ENCODE measurements around the gene EXOC4.

The EXOC4 gene

DNA sequence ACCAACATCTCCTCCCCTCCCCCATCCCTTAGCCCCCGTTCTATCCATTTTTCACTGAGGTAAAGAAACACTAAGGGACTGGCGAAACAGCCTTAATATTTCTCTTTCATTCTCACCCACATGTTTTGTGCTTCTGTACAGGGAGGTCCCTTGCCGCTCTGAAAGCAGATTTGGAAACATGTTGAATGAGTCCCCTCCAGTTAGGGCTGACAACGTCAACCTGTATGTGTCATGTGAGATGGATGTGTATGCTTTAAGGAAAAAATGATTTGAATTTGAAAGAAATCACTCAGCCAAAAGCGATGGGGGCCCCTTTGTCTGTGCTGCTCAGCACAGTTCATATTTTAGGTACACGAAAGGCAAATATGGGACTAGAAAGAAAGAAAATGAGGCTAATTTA is 560.0 kb downstream of the EXOC4 start:
- in situ Hi-C loops (cut with HindIII; ENCODE audit: low sequenced_read_pairs): no loop called here

DNA sequence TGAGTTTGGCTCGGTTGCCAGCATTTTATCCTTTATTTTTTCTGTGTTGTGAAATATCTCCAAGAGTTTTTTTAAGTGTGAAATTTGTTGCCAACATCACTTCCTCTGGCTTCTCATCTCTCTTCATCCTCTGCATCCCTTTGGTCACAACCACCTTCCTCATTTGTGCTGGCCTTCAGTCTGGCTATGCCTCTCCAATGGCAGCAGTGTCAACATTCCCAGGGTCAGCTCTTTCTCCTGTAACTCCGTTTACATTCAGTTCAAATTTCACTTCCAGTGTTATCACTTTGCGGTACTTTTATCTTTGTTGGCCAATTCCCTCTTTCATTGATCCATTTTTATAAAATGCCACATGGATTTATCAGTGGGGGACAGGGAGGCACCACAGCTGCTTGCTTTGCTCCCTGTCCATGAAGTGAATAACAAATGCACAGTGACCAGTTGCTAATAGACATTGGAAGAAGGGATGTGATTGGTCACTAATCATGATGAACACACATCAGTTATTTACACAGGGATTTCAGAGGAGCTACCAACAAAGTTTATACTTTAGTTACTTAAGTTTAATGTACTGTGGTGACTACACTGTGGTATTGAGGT is 562.8 kb downstream of the EXOC4 start:
- in situ Hi-C loops (cut with HindIII; ENCODE audit: low sequenced_read_pairs): no loop called here

DNA sequence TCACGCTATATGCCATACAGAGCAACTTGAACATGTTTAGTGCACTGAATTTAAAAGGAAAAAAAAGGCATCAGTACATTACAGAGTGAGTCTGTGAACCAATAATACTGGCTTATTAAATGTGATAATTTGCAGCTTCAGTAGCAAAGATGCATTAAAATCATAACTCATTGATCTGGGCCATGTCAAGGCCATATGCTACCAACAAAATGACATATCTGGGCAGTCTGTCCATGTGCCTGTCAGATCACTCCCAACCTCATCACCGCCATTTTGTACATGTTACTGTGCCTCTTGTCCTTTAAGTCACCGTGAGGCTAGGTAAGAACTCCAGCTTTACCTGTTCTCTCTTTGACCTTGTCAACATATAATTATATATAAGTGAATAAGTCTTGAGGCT is 566.8 kb downstream of the EXOC4 start:
- in situ Hi-C loops (cut with HindIII; ENCODE audit: low sequenced_read_pairs): no loop called here

DNA sequence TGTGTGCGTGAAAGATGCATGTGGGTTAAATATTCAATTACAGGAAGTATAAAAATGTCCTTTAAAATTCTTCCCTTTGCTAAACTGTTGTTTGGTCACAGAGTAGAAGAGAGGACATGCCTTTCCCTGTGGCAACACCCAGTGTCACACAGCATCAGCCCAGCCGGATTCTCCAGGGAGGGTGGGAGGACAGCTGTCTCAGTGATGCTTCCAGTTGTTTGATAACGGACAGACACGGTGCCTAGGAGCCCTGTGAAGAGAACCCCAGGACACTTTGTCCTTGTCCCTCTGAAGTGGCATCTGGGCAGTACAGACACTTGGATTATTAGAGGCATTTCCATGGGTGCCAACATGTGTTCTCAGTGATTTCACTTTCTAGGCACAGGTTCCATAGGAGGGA is 567.7 kb downstream of the EXOC4 start:
- in situ Hi-C loops (cut with HindIII; ENCODE audit: low sequenced_read_pairs): no loop called here

DNA sequence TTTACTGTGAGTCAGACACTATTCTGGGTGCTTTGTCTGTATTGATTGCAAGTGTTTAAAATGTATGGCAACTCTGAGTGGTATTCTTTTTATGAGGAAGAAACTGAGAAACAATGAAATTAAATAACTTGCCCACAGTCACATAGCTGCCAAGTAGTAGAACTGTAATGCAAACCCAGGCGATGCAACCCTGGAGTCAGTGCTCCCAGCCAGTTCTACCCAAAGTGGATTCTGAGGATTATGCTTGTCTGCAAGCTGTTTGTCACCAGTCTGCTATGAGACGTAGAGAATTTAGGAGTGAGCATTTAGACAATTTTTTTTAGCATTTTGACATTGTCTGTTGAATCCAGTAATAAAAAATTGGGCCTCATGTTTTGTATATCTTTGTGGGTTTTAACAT is 568.3 kb downstream of the EXOC4 start:
- in situ Hi-C loops (cut with HindIII; ENCODE audit: low sequenced_read_pairs): no loop called here

DNA sequence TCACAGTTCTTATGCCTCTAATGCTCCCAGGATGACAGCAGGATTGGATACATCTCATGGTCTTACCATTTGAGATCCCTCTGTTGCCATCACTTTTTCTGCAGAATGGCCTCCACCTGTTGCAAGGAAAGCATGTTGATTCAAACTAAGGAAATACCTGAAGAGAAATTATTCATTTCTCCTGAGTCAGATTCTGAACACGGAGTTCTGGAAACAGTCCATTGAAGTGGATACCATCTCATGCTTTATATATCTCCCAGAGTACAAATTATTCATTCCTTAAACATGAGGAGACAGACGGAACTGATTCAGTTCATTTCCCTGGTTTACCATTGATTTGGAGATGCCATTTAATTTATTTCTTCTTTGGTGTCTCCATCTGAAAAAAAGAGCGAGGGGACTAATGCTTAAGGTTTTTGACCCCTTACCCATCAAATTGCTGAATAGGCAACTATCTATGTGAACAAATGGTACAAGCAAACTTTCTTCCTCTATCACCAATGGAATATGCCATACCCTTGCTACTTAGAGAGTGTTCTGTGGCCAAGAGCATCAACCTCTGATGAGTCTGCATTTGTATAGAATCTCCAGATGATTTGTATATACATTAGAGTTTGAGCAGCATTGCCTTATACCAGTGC is 569.2 kb downstream of the EXOC4 start:
- in situ Hi-C loops (cut with HindIII; ENCODE audit: low sequenced_read_pairs): no loop called here

DNA sequence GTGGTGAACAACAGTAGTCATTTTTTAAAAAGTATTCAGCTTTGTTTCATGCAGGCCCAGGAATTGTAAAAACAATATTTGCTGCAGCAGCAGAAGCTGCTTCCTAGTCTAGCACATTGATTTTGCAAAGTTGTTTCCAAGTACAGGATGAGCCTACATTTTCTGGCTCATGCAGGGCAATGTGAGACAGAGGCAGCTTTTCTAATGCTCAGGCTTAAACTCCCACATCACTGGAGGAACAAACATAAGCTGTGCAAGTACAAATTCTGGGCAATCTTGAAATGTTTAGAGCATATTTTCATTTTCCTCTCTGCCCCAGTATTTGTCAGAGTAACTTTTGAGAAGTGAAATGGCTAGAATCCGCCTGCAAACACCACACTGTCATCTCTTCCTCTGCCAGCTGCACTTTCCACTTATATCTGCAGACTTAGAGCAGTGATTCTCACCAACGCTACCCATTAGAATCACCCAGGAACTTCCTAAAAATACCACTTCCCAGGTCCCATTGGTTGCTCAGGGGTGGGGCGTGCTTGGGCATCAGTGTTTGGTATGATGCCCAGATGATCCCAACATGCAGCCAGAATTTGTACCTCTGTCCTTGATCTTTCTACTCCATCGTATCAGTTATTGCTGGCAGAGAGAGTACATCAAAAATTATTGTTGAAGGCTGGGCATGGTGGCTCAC is 570.1 kb downstream of the EXOC4 start:
- in situ Hi-C loops (cut with HindIII; ENCODE audit: low sequenced_read_pairs): no loop called here

DNA sequence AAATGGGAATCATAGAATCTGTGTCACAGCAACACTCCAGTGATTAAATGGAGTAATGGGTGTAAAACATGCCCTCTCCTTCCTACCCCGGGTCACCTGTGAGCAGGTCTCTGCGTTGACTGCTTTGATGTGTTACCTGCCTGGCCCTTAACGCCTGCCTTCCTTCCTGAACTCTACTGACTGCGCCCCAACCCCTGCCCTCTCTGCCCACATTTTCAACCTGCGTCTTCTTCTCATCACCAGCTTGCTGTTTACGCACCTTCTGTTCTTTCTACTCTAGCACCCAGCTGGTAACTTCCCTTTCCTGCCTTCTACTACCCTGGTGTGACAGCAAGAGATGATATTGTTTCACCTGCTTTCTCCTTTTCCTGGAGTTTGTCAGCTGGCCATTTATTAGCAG is 571.3 kb downstream of the EXOC4 start:
- in situ Hi-C loops (cut with HindIII; ENCODE audit: low sequenced_read_pairs): no loop called here

DNA sequence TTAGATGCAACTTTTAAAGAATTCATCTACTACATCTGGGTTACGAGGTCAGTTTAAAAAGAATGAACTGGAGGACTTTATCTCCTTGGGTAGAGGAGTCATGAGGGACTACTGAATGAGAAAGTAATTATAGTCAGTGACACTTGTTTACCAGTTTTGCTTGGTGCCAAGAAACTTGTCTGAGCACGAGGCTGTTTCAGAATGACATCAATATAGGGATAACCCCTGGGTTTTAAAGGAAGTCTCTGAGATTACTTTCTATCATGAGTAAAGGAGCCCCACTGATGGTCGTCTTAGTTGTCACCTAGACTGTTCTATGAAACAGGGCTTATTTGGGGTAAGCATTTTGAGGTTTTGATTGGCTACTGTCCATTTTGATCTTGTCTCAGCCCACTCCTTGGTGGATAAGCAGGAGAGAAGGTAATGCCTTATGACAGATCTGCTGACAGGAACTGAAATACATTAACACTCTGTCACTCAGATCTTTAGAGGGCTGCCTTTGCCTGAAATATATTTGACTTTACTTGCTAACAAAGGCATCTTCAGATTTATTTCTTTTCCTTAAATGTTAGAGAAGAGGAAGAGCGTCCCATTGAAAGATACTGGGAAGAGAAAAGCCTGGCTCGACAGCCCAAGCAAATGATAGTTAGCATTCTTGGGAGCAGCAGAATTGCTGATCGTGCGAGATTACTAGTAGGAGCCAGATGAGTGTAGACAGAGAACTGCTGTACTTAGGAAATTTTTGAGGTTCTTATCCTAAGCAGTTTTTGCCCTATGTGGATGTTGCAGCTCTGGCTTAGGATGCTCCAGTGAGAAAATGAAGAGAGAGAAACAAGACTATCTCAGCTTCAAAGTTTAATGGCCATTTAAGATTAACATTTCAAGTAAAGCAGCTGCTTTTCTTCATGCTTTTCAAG is 575.1 kb downstream of the EXOC4 start:
- in situ Hi-C loops (cut with HindIII; ENCODE audit: low sequenced_read_pairs): no loop called here

DNA sequence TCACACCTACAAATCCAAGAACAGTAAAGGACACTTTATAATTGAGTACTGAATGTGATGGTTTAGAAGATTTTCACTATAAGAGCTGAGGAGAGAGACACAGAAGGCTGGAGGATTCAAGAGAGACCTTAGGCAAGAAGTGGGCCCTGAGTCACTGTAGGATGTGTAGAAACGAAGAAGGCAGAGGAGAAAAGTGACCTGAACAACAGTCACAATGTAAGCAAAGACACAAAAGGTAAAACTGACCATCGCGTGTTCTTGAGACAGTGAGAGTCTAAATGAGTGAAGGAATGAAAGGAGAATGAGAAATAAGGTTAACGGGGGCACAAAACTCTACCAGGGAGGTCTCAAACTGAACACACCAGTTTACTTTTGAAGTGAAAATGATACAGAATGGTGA is 576.0 kb downstream of the EXOC4 start:
- in situ Hi-C loops (cut with HindIII; ENCODE audit: low sequenced_read_pairs): no loop called here

DNA sequence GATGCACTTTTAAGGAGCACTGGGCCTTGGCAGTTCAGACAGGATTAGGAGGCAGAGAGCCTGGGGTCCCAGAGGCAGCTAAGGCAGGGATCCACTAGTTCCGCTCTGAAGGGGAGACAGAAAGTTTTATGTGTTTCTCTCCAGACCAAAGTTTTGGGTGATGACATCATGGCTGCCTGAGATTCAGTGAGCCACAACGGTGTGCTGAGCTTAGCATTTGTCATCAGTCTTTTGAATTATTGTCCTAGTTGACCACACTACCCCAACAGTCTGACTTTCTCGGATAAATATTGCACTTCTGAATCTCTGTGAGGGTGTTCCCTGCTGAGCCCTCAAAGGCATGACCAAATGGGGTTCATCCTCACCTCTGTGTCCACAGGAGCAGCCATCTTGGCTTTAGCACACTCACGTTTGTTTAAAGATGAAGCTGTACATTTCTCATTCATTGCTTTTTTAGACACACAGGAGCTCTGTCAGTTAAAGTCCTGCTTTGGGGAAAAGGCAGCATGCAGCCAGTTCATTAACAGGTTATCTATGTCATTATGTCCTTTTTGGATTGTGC is 576.5 kb downstream of the EXOC4 start:
- in situ Hi-C loops (cut with HindIII; ENCODE audit: low sequenced_read_pairs): no loop called here

DNA sequence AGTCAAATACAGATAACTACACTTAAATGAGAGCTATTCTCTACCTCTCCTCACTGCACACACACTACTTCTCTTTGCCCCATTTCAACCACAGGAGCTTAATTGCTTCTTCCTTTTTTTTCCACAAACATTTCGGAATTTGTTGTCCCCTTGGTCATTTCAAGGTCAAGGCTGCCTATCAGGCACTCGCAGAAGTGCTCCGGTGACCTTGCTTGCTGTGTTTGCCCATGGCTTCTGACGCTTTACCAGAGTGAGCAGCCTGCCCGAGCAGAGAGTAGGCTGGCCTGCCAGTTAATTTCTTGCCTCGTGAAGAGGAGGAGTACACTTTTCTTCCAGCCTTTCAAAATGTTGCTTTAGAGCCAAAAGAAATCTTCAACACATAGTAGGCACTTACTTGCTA is 577.2 kb downstream of the EXOC4 start:
- in situ Hi-C loops (cut with HindIII; ENCODE audit: low sequenced_read_pairs): no loop called here

DNA sequence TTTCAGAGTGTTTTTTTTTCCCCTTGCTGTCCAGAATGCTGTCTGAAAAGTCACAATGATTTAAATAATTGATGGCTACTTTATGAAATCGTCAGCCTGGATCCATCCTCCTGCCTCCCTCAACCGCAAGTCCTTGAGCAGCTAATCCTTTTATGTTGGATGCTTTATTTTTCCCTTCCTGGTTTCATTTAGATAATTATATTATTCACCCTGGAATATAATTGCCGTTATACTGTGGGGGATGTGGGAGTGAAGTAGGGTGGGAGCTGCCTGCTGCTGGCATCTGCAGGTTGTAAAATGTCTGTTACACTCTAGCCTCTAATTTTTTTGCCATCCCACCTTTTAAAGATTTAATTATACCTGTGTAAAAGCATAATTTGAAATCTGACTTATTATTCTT is 583.8 kb downstream of the EXOC4 start:
- in situ Hi-C loops (cut with HindIII; ENCODE audit: low sequenced_read_pairs): no loop called here

DNA sequence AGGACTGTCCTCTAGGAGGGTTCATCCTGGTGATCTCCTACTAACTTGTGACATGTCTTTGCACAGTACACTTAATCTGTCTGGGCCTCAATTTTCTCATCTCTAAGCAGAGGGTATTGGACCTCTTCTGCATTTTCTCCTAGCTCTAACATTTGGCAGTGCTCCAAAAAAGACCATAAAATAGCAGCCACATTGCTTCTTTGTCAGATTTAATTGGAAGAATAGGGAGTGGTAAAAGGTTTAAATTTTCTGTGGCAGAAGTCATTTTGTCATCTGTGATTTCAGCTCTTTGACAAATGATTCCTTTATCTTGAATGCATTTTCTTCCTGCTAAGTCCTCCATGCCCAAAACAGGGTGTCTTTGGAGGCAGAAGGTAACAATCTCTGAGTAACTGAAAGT is 584.3 kb downstream of the EXOC4 start:
- in situ Hi-C loops (cut with HindIII; ENCODE audit: low sequenced_read_pairs): no loop called here

DNA sequence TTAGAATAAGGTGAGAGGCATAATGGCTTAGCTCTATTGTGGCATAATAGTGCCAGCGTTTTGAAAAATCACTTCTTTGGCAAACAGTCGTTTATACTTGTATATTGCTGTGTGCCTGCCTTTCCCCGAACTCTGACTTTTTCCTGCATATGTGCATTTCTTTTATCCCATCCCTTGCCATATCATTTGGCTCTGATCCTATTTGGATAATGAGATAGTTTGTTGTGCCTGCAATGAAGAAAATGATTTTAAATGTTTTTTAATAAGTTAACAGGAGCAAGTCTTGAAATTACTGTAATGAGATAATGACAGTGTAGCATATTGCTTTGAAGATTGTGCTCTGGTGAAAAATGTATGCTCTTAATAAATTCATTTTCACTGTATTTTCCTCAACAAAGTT is 586.2 kb downstream of the EXOC4 start:
- in situ Hi-C loops (cut with HindIII; ENCODE audit: low sequenced_read_pairs): no loop called here

DNA sequence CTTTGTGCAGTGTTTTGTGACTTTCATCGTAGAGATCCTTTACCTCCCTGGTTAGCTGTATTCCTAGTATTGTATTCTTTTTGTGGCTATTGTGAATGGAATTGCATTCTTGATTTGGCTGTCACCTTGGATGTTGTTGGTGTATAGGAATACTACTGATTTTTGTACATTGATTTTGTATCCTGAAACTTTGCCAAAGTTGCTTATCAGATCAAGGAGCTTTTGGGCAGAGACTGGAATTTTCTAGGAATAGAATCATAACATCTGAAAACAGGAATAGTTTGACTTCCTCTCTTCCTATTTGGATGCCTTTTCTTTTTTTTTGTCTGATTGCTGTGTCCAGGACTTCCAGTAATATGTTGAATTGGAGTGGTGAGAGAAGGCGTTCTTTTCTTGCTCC is 590.5 kb downstream of the EXOC4 start:
- in situ Hi-C loops (cut with HindIII; ENCODE audit: low sequenced_read_pairs): no loop called here

DNA sequence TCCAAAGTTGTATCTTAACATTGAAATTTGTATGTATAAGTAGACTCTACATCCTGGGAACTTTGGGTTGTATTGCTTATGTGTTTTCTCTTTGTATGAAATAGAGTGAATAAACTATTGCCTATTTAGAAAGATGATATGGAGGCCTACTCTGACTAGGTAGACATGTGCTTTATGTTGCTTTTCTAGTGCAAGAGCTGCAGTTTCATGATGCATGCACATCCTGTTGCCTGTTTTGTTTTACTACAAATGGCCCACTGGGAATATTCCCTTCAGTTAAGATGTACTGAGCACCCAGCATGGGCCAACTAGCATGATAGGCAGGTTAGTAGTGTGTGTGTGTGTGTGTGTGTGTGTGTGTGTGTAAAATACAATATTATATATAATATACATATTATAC is 592.1 kb downstream of the EXOC4 start:
- in situ Hi-C loops (cut with HindIII; ENCODE audit: low sequenced_read_pairs): no loop called here

DNA sequence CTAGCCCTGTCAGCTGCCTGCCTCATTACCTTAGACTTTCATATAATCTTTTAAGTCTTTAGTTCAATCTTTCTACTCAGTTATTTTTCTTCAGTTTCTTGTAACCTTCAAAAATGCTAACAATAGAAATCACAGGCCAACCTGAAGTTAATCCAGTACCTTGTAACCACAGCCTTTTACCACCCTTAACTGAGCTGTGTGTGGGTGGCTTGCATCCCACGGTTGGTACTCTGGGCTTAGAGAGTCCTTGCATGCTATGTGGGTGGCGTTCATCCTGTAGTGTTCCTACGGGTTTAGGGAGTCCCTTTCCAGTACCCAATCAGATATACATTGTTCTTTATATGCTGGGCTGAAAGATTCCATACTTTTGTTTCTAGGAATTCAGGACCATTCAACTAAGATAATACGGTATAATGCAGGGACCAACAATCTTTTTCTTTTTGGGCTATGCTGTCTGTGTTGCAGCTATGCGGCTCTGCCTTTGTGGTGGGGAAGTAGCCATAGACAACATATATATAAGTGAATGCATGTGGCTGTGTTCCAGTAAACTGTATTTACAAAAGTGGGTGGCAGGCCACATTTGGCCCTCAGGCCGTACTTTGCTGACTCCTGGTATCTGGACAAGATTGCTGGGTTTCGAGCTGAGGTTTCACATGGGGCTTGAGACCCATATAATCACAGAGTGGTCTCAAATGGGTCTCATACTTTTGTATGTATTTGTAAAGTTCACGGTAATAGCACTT is 593.5 kb downstream of the EXOC4 start:
- in situ Hi-C loops (cut with HindIII; ENCODE audit: low sequenced_read_pairs): no loop called here

DNA sequence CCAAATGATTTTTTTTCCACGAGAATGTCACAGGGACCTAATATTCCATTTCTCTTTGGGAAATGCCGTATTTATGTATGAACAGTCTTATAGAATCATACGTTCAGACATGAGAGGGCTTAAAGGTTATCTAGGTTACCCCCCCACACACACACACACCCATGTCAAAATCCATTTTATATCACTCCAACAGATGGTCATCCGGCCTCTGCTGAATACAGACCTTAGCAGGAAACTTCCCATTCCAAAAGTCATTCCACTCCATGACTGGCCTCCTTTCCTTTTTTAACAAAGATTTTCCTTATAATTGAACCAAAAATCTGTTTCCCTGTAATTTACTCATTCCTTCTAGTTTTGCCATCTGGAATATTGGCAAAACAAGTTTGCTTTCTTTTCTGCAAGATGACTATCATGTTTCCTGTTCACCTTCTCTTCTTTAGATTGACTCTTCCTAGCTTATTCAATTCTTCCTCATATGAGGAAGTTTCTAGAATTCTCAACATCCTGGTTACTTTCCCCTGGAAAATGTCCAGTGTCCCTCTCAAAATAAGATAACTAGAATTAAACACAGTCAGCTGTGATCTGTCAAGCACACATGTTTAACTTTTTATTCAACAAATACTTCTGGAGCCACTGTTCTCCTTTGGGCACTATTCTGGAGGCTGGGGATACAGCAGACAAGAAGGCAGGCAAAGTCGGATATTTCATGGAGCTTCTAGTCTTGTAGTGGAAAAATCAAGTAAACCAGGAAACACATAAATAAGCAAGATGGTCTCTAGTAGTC is 597.8 kb downstream of the EXOC4 start:
- in situ Hi-C loops (cut with HindIII; ENCODE audit: low sequenced_read_pairs): no loop called here

DNA sequence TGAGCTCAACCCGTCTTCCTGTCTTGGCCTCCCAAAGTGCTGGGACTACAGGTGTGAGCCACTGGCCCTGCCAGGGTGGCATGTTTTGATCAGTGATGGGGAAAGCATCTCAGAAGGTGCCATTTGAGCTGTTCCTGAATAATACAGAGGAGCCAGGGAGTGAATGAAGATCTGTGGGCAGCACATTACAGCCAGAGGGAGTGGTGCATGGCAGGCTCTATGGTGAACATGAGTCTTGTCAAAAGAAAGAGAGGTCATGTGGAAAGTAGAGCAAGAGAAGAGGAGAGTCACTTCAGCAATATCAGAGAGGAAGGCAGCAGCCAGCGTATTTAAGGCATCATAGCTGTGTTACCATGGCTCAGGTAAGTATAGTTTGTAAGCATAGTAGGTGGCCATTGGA is 598.5 kb downstream of the EXOC4 start:
- in situ Hi-C loops (cut with HindIII; ENCODE audit: low sequenced_read_pairs): no loop called here

Data from endothelial cell of hepatic sinusoid (primary cell).